HAP-1 (cell line): ENCODE results near the gene SYT2.
"Not testable (repeated sequence)": the region's sequence is repeated elsewhere in the genome, so short reads cannot be mapped to it uniquely, and the experiment has no call there.

Source experiments
- DNase-seq, 2 experiments: peaks; one replicate each; pipeline ENCODE4 v3.0.0-alpha.2; 2016 to 2020; ENCODE audit warnings: low spot score in 2 of 2
- H3K27me3 ChIP-seq: fragments of 250-450 bp; sonication (Bioruptor Pico); 2 replicates; pipeline ENCODE4 v1.5.1; 2020; ENCODE audit warnings: low read depth, mild to moderate bottlenecking, moderate library complexity
- H3K36me3 ChIP-seq: fragments of 250-450 bp; sonication (Bioruptor Pico); replicated peaks from 2 replicates; pipeline ENCODE4 v1.5.1; 2020; ENCODE audit warnings: mild to moderate bottlenecking
- H3K4me1 ChIP-seq: fragments of 250-450 bp; sonication (Bioruptor Pico); 2 replicates; pipeline ENCODE4 v1.5.1; 2020; ENCODE audit warnings: mild to moderate bottlenecking
- H3K4me3 ChIP-seq: fragments of 250-450 bp; sonication (Bioruptor Pico); 2 replicates; pipeline ENCODE4 v1.5.1; 2020; ENCODE audit warnings: mild to moderate bottlenecking, moderate library complexity
- H3K9me3 ChIP-seq: fragments of 250-450 bp; sonication (Bioruptor Pico); 2 replicates; pipeline ENCODE4 v1.5.1; 2020; ENCODE audit warnings: mild to moderate bottlenecking, moderate library complexity
- in situ Hi-C: fragments of 300-500 bp; cut with MboI; formaldehyde crosslinking; loops from 3 replicates; pipeline ENCODE4 v1.14.3; 2020; ENCODE audit warnings: low sequenced_read_pairs, inconsistent platforms, mixed read lengths

The SYT2 gene

GRCh38 chr1:202656951-202657646, 53.2 kb downstream of the SYT2 start:
- no peaks in the 10 kb centered on the region for H3K4me1 ChIP-seq
- in situ Hi-C loops = no loop called here
- peak; percentile 34 to 67 for DNase-seq
- no peaks in the 10 kb centered on the region for H3K36me3 ChIP-seq
- H3K4me3 ChIP-seq = no peak overlapping the region
- H3K9me3 ChIP-seq = no peaks in the 10 kb centered on the region
- peaks cover 3% of the 10 kb centered on the region; the same call in 1 of the 2 replicates for H3K27me3 ChIP-seq

- DNase-seq = peak in 1 of 2 experiments; percentile 51
- in situ Hi-C loops = no loop called here
Observed at GRCh38 chr1:202656057-202656456, 54.2 kb downstream of the SYT2 start.

GRCh38 chr1:202654079-202654478, 56.2 kb downstream of the SYT2 start:
- no peaks in the 10 kb centered on the region for H3K4me1 ChIP-seq
- peaks cover 1% of the 10 kb centered on the region; the same call in 1 of the 2 replicates for H3K27me3 ChIP-seq
- no peak for DNase-seq
- H3K4me3 ChIP-seq = no peak overlapping the region
- in situ Hi-C loops = no loop called here
- H3K9me3 ChIP-seq = no peaks in the 10 kb centered on the region
- H3K36me3 ChIP-seq = no peaks in the 10 kb centered on the region

More at GRCh38 chr1:202656057-202656456, 54.2 kb downstream of the SYT2 start:
- Histone ChIP-seq H3K9me3 (no peaks in the 10 kb centered on the region), H3K4me1 (no peaks in the 10 kb centered on the region), H3K36me3 (no peaks in the 10 kb centered on the region), H3K27me3 (no peaks in the 10 kb centered on the region; the same call in 1 of the 2 replicates), H3K4me3 (no peak overlapping the region)

- in situ Hi-C loops = no loop called here
- DNase-seq = no peak
Observed at GRCh38 chr1:202649553-202650392, 60.5 kb downstream of the SYT2 start.

GRCh38 chr1:202648605-202649226, 61.5 kb downstream of the SYT2 start:
- in situ Hi-C loops = no loop called here
- Histone ChIP-seq H3K9me3 (no peaks in the 10 kb centered on the region), H3K27me3 (peaks cover 26% of the 10 kb centered on the region), H3K36me3 (no peaks in the 10 kb centered on the region), H3K4me3 (no peak overlapping the region), H3K4me1 (no peaks in the 10 kb centered on the region)
- no peak for DNase-seq

More at GRCh38 chr1:202649553-202650392, 60.5 kb downstream of the SYT2 start:
- Histone ChIP-seq H3K4me3 (no peak overlapping the region), H3K27me3 (peaks cover 22% of the 10 kb centered on the region), H3K36me3 (no peaks in the 10 kb centered on the region), H3K9me3 (no peaks in the 10 kb centered on the region), H3K4me1 (no peaks in the 10 kb centered on the region)

GRCh38 chr1:202645097-202645476, 65.2 kb downstream of the SYT2 start:
- DNase-seq = no peak
- Histone ChIP-seq H3K36me3 (no peaks in the 10 kb centered on the region), H3K27me3 (peaks cover 29% of the 10 kb centered on the region), H3K4me1 (peaks cover 10% of the 10 kb centered on the region), H3K9me3 (no peaks in the 10 kb centered on the region), H3K4me3 (no peak overlapping the region)
- in situ Hi-C loops = no loop called here

- Histone ChIP-seq H3K36me3 (no peaks in the 10 kb centered on the region), H3K9me3 (no peaks in the 10 kb centered on the region), H3K27me3 (peaks cover 29% of the 10 kb centered on the region), H3K4me1 (peaks cover 10% of the 10 kb centered on the region), H3K4me3 (no peak overlapping the region)
- no peak for DNase-seq
- in situ Hi-C loops = no loop called here
Observed at GRCh38 chr1:202644219-202645096, 65.8 kb downstream of the SYT2 start.

- no peaks in the 10 kb centered on the region for H3K36me3 ChIP-seq
- H3K4me1 ChIP-seq = peaks cover 10% of the 10 kb centered on the region
- in situ Hi-C loops = no loop called here
- peaks cover 26% of the 10 kb centered on the region for H3K27me3 ChIP-seq
- peak; percentile 29 to 66 for DNase-seq
- H3K4me3 ChIP-seq = peak overlapping the region; percentile 19
- no peaks in the 10 kb centered on the region for H3K9me3 ChIP-seq
Observed at GRCh38 chr1:202643397-202644218, 66.6 kb downstream of the SYT2 start.

GRCh38 chr1:202642619-202643291, 67.5 kb downstream of the SYT2 start:
- no peak overlapping the region for H3K4me3 ChIP-seq
- DNase-seq = no peak
- in situ Hi-C loops = no loop called here
- H3K9me3 ChIP-seq = no peaks in the 10 kb centered on the region
- H3K27me3 ChIP-seq = peaks cover 21% of the 10 kb centered on the region
- H3K36me3 ChIP-seq = no peaks in the 10 kb centered on the region
- peaks cover 17% of the 10 kb centered on the region for H3K4me1 ChIP-seq

- Histone ChIP-seq H3K27me3 (peaks cover 19% of the 10 kb centered on the region), H3K36me3 (no peaks in the 10 kb centered on the region), H3K4me1 (peaks cover 17% of the 10 kb centered on the region), H3K4me3 (no peak overlapping the region), H3K9me3 (no peaks in the 10 kb centered on the region)
- in situ Hi-C loops = no loop called here
- DNase-seq = no peak
Observed at GRCh38 chr1:202642212-202642611, 68.0 kb downstream of the SYT2 start.

- Histone ChIP-seq H3K9me3 (no peaks in the 10 kb centered on the region), H3K27me3 (peaks cover 11% of the 10 kb centered on the region)
- in situ Hi-C loops = no loop called here
Observed at GRCh38 chr1:202639500-202639899, 70.8 kb downstream of the SYT2 start.

GRCh38 chr1:202638701-202639305, 71.5 kb downstream of the SYT2 start:
- Histone ChIP-seq H3K4me1 (peaks cover 17% of the 10 kb centered on the region), H3K27me3 (peaks cover 10% of the 10 kb centered on the region)
- H3K36me3 ChIP-seq, in situ Hi-C loops, H3K4me3 ChIP-seq, H3K9me3 ChIP-seq: not testable (repeated sequence)
- DNase-seq = peak in 1 of 2 experiments; percentile 76

More at GRCh38 chr1:202639500-202639899, 70.8 kb downstream of the SYT2 start:
- no peak for DNase-seq
- no peak overlapping the region for H3K4me3 ChIP-seq
- peaks cover 17% of the 10 kb centered on the region for H3K4me1 ChIP-seq
- H3K36me3 ChIP-seq = no peaks in the 10 kb centered on the region
